NCI-H82 treated with DMSO at 0.1 percent for 48 hours (cell line): ENCODE data around the gene OTOP1.
"Not testable (repeated sequence)": the region's sequence is repeated elsewhere in the genome, so short reads cannot be mapped to it uniquely, and the experiment has no call there.

Source experiments
- DNase-seq: peaks from one replicate; lab custom pipeline; 2025; ENCODE audit not compliant: unreplicated experiment; lab: John Stamatoyannopoulos, UW

The OTOP1 gene, protein sequence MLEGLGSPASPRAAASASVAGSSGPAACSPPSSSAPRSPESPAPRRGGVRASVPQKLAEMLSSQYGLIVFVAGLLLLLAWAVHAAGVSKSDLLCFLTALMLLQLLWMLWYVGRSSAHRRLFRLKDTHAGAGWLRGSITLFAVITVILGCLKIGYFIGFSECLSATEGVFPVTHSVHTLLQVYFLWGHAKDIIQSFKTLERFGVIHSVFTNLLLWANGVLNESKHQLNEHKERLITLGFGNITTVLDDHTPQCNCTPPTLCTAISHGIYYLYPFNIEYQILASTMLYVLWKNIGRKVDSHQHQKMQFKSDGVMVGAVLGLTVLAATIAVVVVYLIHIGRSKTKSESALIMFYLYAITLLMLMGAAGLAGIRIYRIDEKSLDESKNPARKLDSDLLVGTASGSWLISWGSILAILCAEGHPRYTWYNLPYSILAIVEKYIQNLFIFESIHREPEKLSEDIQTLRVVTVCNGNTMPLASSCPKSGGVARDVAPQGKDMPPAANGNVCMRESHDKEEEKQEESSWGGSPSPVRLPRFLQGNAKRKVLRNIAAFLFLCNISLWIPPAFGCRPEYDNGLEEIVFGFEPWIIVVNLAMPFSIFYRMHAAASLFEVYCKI

DNA sequence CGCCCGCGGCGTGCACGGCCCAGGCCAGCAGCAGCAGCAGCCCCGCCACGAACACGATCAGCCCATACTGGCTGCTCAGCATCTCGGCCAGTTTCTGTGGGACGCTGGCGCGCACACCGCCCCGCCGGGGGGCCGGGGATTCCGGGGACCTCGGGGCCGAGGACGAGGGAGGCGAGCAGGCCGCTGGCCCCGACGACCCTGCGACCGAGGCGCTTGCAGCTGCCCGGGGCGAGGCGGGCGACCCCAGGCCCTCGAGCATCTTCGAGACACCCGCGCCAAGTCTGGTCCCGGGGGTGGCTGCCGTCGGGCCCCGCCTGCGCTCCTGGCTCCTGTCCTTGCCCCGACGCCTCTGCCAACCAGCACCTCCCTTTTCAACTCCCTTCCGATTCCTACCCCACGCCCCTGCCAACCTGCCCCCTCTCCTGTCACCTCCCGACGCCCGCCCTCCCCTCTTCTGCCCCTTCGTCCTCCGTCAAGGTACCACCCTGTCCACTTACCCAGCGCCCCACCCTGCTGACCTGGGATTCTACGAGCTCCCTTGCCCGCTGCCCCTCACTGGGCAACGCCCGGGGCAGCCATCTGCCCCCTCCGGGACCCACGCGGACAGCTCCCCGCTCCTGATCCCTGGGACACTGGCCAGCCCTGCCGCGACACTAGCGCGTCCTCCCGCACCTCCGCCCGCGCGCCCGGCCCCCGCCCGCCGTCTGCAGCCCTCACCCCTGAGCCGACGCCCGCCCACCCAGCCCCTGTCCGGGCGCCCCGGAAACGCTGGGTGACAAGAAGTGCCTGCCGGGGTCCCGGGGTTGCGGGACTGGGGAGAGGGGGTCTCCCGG, at the start of gene OTOP1:
Gene OTOP1 (minus strand): TSS at position 324 of the 833 bp plus-strand sequence. CDS start 65 bp downstream, at position 259.
- no peak for DNase-seq

DNA sequence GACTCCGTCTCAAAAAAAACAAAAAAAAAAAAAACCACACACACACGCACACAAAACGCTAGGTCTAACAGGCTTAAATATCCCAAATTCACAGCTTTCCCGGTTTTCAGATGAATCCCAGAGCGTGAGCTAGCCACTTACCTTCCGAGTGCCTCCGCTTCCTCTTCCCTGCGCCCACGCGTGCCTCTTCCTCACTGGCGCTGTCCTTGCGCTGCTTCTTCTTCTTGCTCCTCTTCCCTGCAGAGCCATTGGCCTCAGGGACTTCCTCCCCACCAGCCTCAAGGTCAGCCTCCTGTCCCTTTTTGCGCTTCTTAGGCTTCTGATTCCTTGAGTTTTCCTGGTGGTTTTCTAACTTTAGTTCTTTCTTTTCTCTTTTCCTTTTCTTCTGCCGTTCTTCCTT, 47.5 kb upstream of the OTOP1 start:
- no peak for DNase-seq

DNA sequence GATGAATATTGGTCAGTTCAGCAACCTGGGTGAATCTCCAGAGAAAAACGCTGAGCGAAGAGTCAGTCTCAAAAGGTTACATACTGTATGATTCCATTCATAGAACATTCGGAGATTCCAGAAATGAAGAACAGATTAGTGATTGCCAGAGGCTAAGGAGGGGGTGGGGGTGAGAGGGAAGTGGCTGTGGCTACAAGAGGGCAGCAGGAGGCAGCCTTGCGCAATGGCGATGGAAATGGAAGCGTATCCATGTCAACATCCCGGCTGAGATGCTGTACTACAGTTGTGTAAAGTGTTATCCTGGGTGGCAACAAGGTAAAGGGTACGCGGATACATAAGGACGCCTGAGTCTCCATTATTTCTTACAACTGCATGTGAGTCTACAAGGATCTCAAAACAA, 45.2 kb upstream of the OTOP1 start:
- DNase-seq, result no peak

DNA sequence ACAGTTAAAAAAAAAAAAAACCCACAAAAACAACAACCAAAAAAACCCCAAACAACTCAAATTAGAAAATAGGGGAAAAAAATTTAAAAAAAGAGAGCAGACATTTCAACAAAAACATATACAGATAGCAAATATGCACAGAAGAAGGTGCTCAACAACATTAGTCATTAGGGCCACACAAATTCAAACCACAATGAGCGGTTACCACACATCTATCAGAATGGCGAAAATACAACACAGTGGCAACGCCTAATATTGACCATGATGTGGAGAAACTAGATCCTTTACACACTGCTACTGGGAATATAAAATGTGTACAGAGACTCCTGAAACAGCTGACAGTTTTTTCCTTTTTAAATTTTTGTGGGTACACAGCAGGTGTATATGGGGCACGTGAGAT, 43.8 kb upstream of the OTOP1 start:
- no peak for DNase-seq

DNA sequence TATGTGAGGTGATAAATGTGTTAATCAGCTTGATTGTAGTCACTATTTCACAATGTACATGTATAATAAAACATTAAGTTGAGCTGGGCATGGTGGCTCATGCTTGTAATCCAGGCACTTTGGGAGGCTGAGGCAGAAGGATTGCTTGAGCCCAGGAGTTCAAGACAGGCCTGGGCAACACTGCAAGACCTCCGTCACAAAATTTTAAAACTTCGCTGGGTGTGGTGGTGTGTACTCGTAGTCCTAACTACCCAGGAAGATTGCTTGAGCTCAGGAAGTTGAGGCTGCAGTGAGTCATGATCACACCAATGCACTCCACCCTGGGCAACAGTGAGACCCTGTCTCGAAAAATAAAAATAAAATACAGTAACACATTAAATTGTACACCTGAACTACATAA, 43.1 kb upstream of the OTOP1 start:
- DNase-seq, result no peak

DNA sequence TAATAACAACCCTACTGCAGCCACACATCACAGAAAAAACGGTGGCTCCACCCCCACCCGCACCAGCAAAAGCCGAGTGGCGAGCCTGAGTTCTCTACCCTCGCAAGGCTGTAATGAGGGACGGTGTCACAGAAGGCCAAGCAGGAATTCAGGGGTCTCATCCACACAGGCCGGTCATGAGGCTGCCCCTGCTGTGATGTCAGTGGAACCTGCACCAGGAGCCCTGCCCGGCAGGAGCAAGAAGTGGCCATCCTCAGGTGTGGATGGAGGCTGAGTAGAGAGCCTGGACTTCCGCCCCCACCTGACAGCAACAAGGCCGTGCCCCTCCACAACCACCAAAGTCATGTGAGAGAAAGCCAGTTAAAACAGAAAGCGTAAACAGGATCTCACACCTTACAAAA, 42.6 kb upstream of the OTOP1 start:
- DNase-seq, result no peak

DNA sequence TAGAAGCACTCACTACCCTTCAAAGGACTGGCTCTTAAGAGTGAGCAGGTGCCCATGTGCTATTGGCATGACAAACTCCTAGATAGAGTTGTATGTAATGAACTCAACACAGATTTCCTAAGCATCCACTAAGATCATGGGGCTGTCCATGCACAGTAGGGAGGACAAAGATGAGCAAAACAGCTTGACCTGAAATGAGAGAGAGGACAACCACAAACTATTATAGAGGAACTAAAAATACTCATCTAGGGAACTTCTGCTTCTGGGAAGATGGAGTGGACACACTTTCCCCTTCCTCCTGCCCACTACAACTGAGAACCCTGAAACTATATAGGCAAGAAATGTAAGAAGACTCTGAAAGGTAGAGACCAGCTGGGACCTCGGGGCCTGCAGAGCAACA, 42.0 kb upstream of the OTOP1 start:
- no peak for DNase-seq

DNA sequence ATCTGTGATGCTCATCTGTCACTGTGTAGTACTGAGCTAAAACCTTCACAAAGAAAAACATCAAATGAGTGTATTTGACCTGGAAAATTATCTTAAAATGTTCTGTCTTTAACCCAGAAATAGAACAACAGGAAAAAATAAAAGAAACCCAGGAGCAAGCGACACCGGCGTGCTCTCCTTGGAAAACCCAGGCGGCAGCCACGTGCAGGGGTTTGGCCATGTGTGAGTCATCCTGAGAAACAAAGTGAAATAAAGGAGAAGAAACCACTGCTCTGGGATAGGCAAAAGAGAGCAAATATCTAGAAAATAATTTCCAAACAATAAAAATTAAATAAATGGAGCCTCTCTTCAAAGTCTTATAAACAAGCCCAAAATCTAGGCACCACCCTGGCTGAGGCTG, 41.3 kb upstream of the OTOP1 start:
- DNase-seq, result no peak

DNA sequence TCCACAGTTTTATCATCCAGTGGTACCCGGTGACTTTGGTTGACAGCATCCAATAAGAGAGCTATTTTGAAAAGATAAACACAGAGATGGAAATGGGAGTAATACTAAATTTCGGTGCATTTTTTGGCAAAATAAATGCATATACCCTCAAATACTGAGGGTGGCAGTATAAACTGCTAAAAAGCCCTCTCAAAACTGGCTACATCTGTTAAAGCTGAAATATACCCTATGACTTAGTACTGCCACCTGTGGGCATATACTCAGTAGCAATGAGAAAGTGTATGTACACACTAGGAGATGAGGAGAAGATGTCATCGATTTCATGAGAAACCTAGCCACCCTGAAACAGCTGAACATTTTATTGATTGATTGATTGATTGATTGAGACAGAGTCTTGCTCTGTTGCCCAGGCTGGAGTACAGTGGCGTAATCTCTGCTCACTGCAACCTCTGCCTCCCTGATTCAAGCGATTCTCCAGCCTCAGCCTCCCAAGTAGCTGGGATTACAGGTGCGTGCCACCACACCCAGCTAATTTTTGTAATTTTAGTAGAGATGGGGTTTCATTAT, 33.5 kb upstream of the OTOP1 start:
- DNase-seq, result no peak

DNA sequence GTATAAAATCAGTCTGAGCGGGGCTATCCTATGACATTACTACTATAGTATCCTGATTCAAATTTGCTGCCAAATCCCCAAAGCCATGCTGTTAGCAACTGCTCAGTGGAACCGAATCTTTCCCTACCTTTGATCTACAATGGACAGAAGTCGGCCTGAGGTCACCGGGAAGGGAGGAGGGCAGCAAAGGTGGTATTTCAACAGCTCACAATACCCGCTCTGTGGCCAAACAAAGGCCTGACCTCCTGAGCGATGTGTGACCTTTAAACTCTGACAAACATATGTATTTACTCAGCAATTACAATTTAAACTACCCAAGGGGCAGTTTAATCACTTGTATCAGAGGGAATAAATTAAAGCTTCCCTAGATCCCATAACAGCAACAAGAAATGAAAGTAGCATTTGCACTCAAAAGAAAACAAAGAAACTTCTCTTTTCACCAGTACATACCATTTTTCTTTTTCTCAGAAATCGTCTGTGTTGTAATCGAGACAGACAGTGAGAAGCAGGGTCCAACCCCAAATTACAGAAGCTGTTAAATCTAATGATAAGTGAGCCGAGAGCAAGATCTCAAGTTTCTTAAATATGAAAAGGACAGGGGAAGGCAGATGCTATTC, 32.9 kb upstream of the OTOP1 start:
- DNase-seq, result no peak

DNA sequence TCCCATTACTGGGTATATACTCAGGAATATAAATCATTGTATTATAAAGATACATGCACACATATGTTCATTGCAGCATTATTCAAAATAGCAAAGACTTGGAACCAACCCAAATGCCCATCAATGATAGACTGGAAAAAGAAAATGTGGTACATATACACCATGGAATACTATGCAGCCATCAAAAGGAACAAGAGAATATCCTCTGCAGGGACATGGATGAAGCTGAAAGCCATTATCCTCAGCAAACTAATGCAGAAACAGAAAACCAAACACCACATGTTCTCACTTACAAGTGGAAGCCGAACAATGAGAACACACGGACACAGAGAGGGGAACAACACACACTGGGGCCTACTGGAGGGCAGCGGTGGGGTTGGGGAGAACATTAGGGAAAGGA, 31.0 kb upstream of the OTOP1 start:
- DNase-seq, result not testable (repeated sequence)

DNA sequence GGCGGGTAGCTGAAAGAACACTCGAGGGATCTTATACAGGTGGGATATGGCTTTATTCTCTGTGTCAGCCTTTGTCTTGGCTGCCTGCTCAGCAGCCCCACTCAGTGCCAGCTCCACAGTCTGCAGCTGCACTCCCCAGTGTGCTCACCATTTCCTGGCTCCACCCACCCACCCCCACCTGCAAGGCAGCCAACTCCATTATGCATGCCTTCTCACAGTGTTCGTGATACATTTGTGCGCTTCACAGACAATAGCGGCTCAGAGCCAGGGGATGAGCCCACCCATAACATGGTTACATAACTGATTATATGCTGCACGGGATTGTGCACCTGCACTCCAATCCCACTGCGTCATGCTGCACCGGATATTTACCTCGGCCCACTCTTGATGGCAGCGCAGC, 30.1 kb upstream of the OTOP1 start:
- DNase-seq, result no peak

DNA sequence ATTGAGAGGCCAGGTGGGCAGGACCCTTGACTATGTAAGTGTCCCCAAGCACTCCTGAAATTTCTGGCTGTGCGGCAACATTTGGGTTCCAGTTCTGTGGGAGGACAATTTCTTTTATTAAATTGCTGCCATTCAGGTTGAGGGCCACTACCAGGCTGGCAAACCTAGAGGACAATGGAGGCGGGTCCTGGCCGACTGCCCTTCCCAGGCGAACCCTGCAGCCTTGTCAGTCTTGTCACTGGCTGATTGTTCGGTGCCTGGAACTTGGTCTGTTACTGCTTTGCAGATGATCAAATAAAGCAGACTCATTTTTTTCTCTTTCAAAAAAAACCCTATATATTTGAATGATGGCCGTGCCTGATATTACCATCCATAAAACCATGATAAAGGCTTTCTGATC, 27.9 kb upstream of the OTOP1 start:
- no peak for DNase-seq

DNA sequence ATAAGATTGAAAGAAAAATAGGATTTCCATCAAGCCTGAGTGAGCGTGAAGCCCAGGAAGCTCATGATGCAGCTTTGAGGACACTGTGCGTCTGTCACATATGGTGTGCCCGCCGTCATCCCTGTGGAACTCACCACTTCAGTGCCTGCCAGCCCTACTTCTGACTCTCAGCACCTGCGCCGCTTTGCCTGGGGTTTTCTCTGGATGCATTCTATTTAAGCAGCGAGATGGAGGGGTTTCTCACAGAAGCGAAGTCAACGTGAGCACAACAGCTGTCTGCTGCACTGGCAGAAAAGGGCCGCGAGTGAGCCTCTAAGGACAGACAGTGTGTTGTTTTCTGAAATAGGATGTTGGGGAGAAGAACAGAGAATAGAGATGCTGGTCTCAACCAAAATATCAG, 27.5 kb upstream of the OTOP1 start:
- DNase-seq, result no peak

DNA sequence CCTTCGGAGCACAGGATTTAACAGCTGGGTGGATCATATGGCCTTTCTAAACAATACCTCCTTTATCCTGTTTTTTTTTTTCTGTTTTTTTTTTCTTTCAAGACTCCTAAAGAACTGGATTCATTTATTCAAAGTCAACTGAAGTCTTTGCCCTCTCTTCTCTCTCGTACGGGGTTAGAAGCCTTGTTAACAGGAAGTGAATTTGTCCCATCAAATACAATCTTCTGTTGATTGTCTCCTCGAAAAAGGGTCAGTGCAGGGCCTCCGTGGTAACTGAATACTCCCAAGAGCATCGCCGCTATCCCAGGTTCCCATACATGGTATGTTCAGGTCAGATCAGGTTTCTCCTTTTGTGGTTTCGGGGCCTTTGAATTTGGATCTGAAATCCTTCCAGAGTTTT, 23.1 kb upstream of the OTOP1 start:
- no peak for DNase-seq

DNA sequence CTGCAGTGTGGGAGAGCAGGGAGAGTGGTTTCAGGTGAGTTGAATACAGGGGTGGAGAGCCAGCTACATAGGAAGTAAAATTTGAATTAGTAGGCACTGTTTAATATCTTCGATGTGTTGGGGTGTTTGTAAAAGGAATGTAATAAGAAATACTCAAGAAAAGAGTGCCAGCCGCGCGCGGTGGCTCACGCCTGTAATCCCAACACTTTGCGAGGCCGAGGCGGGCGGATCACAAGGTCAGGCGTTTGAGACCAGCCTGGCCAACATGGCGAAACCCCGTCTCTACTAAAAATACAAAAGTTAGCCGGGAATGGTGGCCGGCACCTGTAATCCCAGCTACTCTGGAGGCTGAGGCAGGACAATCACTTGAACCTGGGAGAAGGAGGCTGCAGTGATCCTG, 22.6 kb upstream of the OTOP1 start:
- DNase-seq, result not testable (repeated sequence)

DNA sequence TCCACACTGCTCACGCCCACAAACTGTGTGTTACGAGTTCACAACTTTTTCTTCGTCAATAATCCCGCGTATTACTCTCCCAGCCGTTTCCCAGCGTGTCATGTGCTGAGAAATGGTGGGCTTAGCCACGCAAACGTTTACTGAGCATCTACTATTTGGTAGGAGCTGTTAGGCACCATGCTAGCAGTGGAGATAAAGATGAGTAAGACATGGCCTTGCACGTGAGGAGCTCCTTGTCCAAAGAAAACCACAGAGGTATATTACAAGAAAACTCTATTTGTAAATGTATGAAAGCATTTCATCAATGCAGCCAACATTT, 22.1 kb upstream of the OTOP1 start:
- no peak for DNase-seq

DNA sequence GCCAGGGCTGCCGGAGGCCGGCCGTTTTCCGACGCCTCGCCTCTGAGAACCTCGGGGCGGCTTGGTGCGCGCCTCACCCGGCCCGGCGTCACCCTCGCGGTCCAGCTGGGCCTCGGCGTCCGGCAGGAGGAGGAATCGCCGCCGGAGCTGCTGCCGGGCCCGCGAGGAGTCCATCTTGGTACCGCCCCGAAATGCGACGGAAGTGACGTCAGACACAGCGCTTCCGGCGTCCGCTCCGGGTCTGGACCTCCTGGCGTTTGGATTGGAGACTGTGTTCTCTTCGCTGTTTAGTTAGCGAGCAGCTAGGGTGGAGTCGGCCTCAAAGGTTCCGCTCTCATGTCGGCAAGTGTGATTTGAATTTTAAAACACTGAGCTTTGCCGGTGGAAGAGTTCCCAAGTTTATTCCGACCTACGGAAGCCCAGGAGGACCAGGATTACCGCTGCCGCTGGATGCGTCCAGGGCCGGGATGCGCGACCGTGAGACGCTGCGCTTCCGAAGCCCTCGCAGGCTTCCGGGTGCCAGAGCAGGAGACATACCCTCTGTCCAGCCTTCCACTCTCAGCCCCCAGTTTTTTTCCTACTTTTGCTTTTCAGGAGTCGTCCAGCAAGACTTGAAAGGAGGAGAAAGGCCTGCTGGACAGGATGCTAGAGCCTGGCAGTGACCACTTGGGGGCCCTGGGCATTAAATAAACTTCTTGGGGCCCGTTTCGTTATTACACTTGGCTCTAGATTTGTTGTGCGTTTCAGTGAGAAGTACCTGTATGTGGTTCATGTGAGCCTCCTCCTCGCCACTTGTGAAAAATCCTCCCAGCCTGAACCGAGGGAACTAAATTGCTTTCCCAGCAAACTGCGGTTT, 21.5 kb upstream of the OTOP1 start, which contains the start of gene TMEM128:
Gene TMEM128 (minus strand): TSS at position 195 of the 856 bp plus-strand sequence. CDS start 21 bp downstream, at position 174.
- peak; percentile 76 for DNase-seq

DNA sequence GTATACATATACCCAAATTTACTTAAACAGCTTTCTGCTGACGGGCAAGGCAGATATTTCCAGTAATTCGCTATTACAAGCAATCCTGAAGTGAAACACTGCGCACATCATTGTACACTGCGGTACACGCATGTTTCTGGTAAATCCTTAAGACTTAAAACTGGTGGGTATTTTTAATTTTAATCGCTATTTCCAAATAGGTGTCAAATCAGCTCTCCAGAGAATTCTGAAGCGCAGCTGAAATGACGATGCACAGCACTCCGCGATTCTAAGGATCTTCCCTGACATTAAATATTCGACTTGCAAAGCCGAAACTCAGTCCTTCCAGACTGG, 20.9 kb upstream of the OTOP1 start:
- DNase-seq, result no peak

DNA sequence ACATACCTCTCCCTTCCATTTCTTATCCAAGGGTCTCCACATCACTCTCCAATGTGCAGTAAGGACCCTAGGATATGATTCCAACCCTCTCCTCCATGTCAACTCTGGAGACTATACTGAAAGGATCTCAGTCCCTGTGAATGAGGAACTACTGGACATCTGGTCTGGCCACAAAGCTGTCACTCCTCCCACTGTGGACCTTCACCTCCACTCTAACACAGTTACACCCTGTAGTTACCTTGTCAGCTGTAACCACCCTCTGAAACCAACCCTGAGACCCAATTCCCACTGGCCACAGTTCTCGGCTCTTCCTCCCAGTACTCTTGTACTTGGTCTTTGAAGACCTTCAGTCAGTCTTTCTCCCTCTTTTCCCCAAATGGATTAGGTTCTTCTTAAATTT, 18.4 kb upstream of the OTOP1 start:
- no peak for DNase-seq
